Thoracic aorta (tissue), 2 donors: ENCODE results near the gene EXPH5. TPM values are rescaled to one million over a fixed set of nuclear protein-coding genes. Genes with fewer than 3 reads are reported as not detected.

Experiments
- ATAC-seq: fragments of 150-250 bp; one replicate; pipeline ENCODE4 v1.8.0; 2017; ENCODE audit warnings: low read depth; ENCODE audit not compliant: insufficient number of reproducible peaks, low FRiP score
- DNase-seq: peaks from one replicate; pipeline ENCODE4 v3.0.0-alpha.2; 2020; ENCODE audit warnings: low spot score
- H3K27ac ChIP-seq, 2 donors: fragments of 200-600 bp; sonication (generic); 1 replicate in 1 of 2; 2 replicates in 1 of 2; pipeline ENCODE4 v1.5.1; 2016; ENCODE audit warnings: mild to moderate bottlenecking in 2 of 2, moderate library complexity in 2 of 2
- H3K27me3 ChIP-seq: fragments of 200-600 bp; sonication (generic); replicated peaks from 2 replicates; pipeline ENCODE4 v1.6.0; 2016; ENCODE audit warnings: mild to moderate bottlenecking; ENCODE audit not compliant: insufficient read depth
- H3K36me3 ChIP-seq: fragments of 200-600 bp; sonication (generic); one replicate; pipeline ENCODE4 v1.5.1; 2016
- H3K4me1 ChIP-seq, 2 donors: fragments of 200-600 bp; sonication (generic); 1 replicate in 1 of 2; 2 replicates in 1 of 2; pipeline versions ENCODE4 v1.5.1 to v1.6.0; 2016; ENCODE audit warnings: low read depth in 2 of 2, mild to moderate bottlenecking in 1 of 2; ENCODE audit not compliant: control insufficient read depth in 1 of 2
- H3K4me3 ChIP-seq: fragments of 200-600 bp; sonication (generic); 2 replicates; pipeline ENCODE4 v1.5.1; 2016; ENCODE audit warnings: mild to moderate bottlenecking
- H3K9me3 ChIP-seq: fragments of 200-600 bp; sonication (generic); 2 replicates; pipeline ENCODE4 v1.5.1; 2016
- CTCF ChIP-seq: fragments of 200-600 bp; sonication (generic); IDR thresholded peaks from one replicate; pipeline ENCODE4 v1.5.1; 2019; ENCODE audit warnings: antibody characterized with exemption
- total RNA-seq, 2 donors: library from RNA; depleted of rRNA; stranded (reverse); fragments of >200 nt; gene quantifications; one replicate each; pipeline versions ENCODE4 v1.1.0 to v1.2.3, GENCODE V29; 2016

EXPH5 gene
- total RNA-seq, 2 donors from 2014 or later = 1.9 to 3.2 TPM

- H3K4me1 ChIP-seq = peaks cover 0 to 19% of the 10 kb centered on the region in 2 donors
- no peaks in the 10 kb centered on the region for H3K9me3 ChIP-seq
- TF ChIP-seq CTCF = no peak
- H3K4me3 ChIP-seq = peak overlapping the region; percentile 79
- no peaks in the 10 kb centered on the region for H3K36me3 ChIP-seq
- H3K27me3 ChIP-seq = no peaks in the 10 kb centered on the region
- no peak for ATAC-seq
- DNase-seq = no peak
- H3K27ac ChIP-seq = peak overlapping the region; percentile 95 to 98
Observed at GRCh38 chr11:108498816-108499408, 94.7 kb downstream of the EXPH5 start.

GRCh38 chr11:108498046-108498815, 95.3 kb downstream of the EXPH5 start, which contains the start of gene POGLUT3:
TSS of gene POGLUT3 (minus strand) at chr11:108498384. CDS start at chr11:108498366, 18 bp downstream.
- ATAC-seq = peak; percentile 46
- DNase-seq = no peak
- Histone ChIP-seq H3K9me3 (no peaks in the 10 kb centered on the region), H3K27ac (peak within 1 kb of the TSS; percentile 95 to 98), H3K4me1 (peaks cover 0 to 23% of the 10 kb centered on the region in 2 donors), H3K36me3 (no peaks in the 10 kb centered on the region), H3K27me3 (no peaks in the 10 kb centered on the region), H3K4me3 (peak within 1 kb of the TSS; percentile 79)
- no peak for TF ChIP-seq CTCF

DNA sequence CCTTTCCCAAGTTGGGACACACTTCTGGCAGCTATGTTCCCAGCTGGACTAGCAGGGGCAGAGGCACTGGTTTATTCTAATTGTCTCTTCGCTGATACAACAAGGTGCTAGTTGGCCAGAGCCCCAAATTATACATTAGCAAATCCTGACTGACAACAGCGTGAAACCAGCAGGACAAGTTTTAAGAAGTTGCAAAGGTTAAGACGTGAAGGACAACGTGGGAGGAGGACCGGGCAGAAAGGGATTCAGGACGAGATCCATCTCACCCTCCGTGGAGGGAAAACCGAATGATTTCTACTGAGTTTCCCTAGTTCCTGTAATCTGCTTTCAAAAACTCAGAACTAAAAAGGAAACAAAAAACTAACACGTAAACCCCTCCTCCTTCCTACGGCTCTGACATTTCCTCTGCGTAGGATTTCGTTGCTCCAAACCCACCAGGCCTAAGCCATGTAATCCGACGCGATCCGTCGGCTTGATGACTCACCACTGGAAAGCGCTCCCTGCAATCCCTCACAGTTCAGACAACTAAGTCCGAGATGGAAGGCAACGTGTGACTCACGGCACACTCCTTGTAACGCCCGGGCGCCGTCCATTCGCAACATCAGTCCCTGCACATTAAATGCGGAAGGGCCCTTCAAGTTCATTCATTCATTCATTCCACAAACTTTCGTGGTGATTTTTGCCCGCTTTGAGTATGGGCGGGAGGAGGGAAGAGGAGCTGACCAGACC, 96.1 kb downstream of the EXPH5 start:
- Histone ChIP-seq H3K4me1 (peaks cover 0 to 23% of the 10 kb centered on the region in 2 donors), H3K36me3 (no peaks in the 10 kb centered on the region), H3K4me3 (peak overlapping the region; percentile 79), H3K27ac (peak overlapping the region; percentile 95 to 98), H3K27me3 (no peaks in the 10 kb centered on the region), H3K9me3 (no peaks in the 10 kb centered on the region)
- DNase-seq (peak; percentile 79), ATAC-seq (peak; percentile 98)
- TF ChIP-seq CTCF = no peak

DNA sequence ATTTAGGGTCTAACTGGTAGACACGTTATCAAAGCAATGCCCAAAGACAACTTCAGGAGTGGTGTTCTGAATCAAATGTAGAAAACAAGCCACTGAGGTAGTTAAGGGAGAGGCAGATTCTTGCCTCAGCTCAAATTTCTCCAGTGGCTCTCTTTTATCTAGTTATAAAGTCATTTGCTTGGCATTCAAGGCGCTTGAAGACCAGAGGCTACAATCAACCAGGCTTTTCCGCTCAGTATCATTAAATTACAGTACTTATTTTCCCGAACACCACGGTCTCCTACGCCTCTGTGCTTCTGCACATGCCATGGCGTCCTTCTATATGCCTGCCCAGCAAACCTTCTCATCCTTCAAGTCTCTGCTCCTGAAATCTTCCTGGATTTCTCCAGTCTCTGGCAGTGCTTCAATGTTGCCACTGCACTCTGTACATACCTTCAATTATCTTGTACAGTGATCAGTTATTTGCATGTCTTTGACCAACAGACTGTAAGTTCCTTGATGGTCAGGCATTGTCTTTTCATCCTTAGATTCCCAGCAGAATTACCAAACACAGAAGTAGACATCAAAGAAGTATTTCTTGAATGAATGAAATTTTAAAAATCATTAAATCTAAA, 96.8 kb downstream of the EXPH5 start:
- no peaks in the 10 kb centered on the region for H3K27me3 ChIP-seq
- peak overlapping the region; percentile 79 for H3K4me3 ChIP-seq
- DNase-seq (no peak), ATAC-seq (no peak)
- no peaks in the 10 kb centered on the region for H3K36me3 ChIP-seq
- no peak for TF ChIP-seq CTCF
- H3K4me1 ChIP-seq = peaks cover 0 to 23% of the 10 kb centered on the region in 2 donors
- H3K9me3 ChIP-seq = no peaks in the 10 kb centered on the region
- peak overlapping the region; percentile 95 to 98 for H3K27ac ChIP-seq

DNA sequence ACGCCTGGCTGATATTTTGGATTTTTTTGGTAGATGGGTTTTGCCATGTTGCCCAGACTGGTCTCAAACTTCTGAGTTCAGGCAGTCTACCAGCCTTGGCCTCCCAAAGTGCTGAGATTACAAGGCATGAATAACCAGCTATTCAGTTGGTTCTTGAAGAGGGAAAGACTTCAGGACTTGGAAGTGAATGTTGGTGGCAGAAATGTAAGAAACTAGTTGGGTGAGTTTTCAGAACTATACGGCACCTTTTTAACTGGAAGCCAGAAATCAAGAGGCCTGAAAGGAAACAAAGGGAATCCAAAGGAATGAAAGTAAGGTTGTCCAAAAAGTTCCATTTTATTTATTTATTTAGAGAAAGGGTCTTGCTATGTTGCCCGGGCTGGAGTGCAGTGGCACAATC, 98.2 kb downstream of the EXPH5 start:
- peaks cover 0 to 23% of the 10 kb centered on the region in 2 donors for H3K4me1 ChIP-seq
- DNase-seq (no peak), ATAC-seq (no peak)
- no peaks in the 10 kb centered on the region for H3K36me3 ChIP-seq
- H3K9me3 ChIP-seq = no peaks in the 10 kb centered on the region
- no peak overlapping the region for H3K27ac ChIP-seq
- no peak overlapping the region for H3K4me3 ChIP-seq
- TF ChIP-seq CTCF = no peak
- H3K27me3 ChIP-seq = no peaks in the 10 kb centered on the region
